ENCODE results near the gene ZNF789.

Gene ZNF789

DNA sequence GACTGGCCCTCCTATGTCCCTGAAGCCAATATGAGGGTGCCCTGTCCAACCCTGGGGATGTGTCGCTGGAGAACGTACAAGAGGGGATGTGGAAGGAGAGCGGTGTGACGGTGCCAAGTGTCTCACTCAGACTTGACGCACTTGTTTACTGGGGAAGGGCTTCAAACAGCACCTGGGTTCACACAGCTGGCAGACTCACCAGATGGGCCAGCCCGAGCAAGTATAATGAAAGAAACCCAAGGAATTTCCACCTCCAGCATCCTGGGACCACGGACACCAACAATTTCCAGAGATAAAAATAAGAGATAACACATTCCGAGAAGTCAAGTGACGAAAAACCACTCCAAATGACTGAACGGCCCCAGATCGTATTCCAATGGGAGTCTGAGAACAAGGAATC lies 12.0 kb upstream of the ZNF789 start:
- H3K9ac ChIP-seq (ENCODE audit: low read length), result no peak overlapping the region

DNA sequence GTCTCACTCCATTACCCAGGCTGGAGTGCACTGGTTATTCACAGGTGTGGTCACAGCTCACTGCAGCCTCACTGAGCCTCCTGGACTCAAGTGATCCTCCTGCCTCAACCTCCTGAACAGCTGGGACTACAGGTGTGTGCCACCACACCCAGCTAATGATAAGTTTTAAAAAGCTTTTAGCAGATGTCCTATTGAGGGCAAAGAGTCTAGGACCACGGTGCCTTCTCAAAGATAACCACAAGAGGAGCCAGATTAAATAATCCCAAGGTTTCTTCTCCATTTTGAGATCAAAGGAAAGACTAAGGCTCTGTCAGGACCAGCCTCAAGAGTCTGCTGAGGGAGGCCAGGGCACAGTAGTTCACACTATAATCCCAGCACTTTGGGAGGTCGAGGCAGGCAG lies 11.5 kb upstream of the ZNF789 start:
- Histone ChIP-seq H3K27me3 (ENCODE audit: insufficient read depth, low read length) (no peaks in the 10 kb centered on the region), H3K9me3 (ENCODE audit: low read length) (no peaks in the 10 kb centered on the region), H3F3A (ENCODE audit: insufficient read depth, low read length) (no peaks in the 10 kb centered on the region; the same call in 1 of the 2 replicates), H3K4me2 (ENCODE audit: low read length) (no peak overlapping the region; the same call in 1 of the 2 replicates), H4K20me1 (ENCODE audit: insufficient read depth, low read length) (no peaks in the 10 kb centered on the region), H3K27ac (ENCODE audit: low read depth, low read length, poor library complexity, severe bottlenecking) (peak overlapping the region; percentile 50), H3K9me2 (ENCODE audit: low read depth, low read length) (no peaks in the 10 kb centered on the region), H2AFZ (ENCODE audit: low read length) (no peak overlapping the region), H3K4me3 (ENCODE audit: low read depth, low read length, poor library complexity, severe bottlenecking) (no peak overlapping the region), H3K9ac (ENCODE audit: low read length) (no peak overlapping the region), H3K36me3 (ENCODE audit: insufficient read depth, low read length) (peaks cover 86% of the 10 kb centered on the region), H3K4me1 (ENCODE audit: insufficient read depth, low read length, severe bottlenecking) (peaks cover 19% of the 10 kb centered on the region), H3K79me2 (ENCODE audit: insufficient read depth, low read length) (peaks cover 61% of the 10 kb centered on the region)
- TF ChIP-seq EZH2 (IDR thresholded peaks at IDR 0.05; ENCODE audit: borderline replicate concordance, low read length), result no peak
- TF ChIP-seq, protein P1, sequence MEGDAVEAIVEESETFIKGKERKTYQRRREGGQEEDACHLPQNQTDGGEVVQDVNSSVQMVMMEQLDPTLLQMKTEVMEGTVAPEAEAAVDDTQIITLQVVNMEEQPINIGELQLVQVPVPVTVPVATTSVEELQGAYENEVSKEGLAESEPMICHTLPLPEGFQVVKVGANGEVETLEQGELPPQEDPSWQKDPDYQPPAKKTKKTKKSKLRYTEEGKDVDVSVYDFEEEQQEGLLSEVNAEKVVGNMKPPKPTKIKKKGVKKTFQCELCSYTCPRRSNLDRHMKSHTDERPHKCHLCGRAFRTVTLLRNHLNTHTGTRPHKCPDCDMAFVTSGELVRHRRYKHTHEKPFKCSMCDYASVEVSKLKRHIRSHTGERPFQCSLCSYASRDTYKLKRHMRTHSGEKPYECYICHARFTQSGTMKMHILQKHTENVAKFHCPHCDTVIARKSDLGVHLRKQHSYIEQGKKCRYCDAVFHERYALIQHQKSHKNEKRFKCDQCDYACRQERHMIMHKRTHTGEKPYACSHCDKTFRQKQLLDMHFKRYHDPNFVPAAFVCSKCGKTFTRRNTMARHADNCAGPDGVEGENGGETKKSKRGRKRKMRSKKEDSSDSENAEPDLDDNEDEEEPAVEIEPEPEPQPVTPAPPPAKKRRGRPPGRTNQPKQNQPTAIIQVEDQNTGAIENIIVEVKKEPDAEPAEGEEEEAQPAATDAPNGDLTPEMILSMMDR (IDR thresholded peaks at IDR 0.05; ENCODE audit: low read length), result peak; percentile 16; the same call in 1 of the 2 replicates

More for the DNA sequence above, 12.0 kb upstream of the ZNF789 start:
- Histone ChIP-seq H3F3A (ENCODE audit: insufficient read depth, low read length) (no peaks in the 10 kb centered on the region; the same call in 1 of the 2 replicates), H3K4me1 (ENCODE audit: insufficient read depth, low read length, severe bottlenecking) (peaks cover 17% of the 10 kb centered on the region), H3K36me3 (ENCODE audit: insufficient read depth, low read length) (peaks cover 91% of the 10 kb centered on the region), H3K4me2 (ENCODE audit: low read length) (no peak overlapping the region; the same call in 1 of the 2 replicates), H2AFZ (ENCODE audit: low read length) (no peak overlapping the region), H3K27me3 (ENCODE audit: insufficient read depth, low read length) (no peaks in the 10 kb centered on the region), H3K79me2 (ENCODE audit: insufficient read depth, low read length) (peaks cover 58% of the 10 kb centered on the region), H3K9me2 (ENCODE audit: low read depth, low read length) (no peaks in the 10 kb centered on the region), H3K4me3 (ENCODE audit: low read depth, low read length, poor library complexity, severe bottlenecking) (no peak overlapping the region), H3K27ac (ENCODE audit: low read depth, low read length, poor library complexity, severe bottlenecking) (peak overlapping the region; percentile 50), H4K20me1 (ENCODE audit: insufficient read depth, low read length) (no peaks in the 10 kb centered on the region), H3K9me3 (ENCODE audit: low read length) (no peaks in the 10 kb centered on the region)
- TF ChIP-seq, protein P1 (IDR thresholded peaks at IDR 0.05; ENCODE audit: low read length), result no peak
- TF ChIP-seq EZH2 (IDR thresholded peaks at IDR 0.05; ENCODE audit: borderline replicate concordance, low read length), result no peak

DNA sequence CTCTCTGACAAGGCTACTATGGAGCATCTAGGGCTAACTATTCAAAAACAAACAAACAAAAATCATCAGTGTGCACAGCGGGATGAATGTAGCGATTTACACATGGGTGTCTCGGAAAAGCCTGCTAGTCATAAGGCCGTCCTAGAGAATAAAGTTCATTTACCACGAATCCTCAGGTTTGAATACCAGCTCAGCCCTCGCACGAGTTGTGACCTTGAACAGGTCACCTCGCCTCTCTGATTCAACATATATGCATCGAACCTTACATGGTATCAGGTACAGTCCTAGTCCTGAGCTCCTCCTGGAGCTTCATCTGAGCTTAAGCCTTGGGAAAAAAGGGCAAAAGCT lies 7.3 kb upstream of the ZNF789 start:
- Histone ChIP-seq H3K4me3 (ENCODE audit: low read depth, low read length, poor library complexity, severe bottlenecking) (peak overlapping the region; percentile 87), H3K79me2 (ENCODE audit: insufficient read depth, low read length) (peaks cover 50% of the 10 kb centered on the region), H2AFZ (ENCODE audit: low read length) (no peak overlapping the region), H4K20me1 (ENCODE audit: insufficient read depth, low read length) (no peaks in the 10 kb centered on the region), H3K27me3 (ENCODE audit: insufficient read depth, low read length) (no peaks in the 10 kb centered on the region), H3K36me3 (ENCODE audit: insufficient read depth, low read length) (peaks cover 44% of the 10 kb centered on the region), H3K4me2 (ENCODE audit: low read length) (peak overlapping the region; percentile 97), H3K27ac (ENCODE audit: low read depth, low read length, poor library complexity, severe bottlenecking) (peak overlapping the region; percentile 40), H3K4me1 (ENCODE audit: insufficient read depth, low read length, severe bottlenecking) (peaks cover 26% of the 10 kb centered on the region), H3F3A (ENCODE audit: insufficient read depth, low read length) (no peaks in the 10 kb centered on the region), H3K9me3 (ENCODE audit: low read length) (no peaks in the 10 kb centered on the region), H3K9me2 (ENCODE audit: low read depth, low read length) (no peaks in the 10 kb centered on the region), H3K9ac (ENCODE audit: low read length) (peak overlapping the region; percentile 94)
- TF ChIP-seq EZH2 (IDR thresholded peaks at IDR 0.05; ENCODE audit: borderline replicate concordance, low read length), result no peak
- TF ChIP-seq, protein P1 (IDR thresholded peaks at IDR 0.05; ENCODE audit: low read length), result no peak

Measured in OCI-LY1 (cell line).